ENCODE measurements around the gene NT5C. TPM values are rescaled to one million over a fixed set of nuclear protein-coding genes. Genes with fewer than 3 reads are reported as not detected.

The NT5C gene
- total and polyA plus RNA-seq, 4 experiments from 2014 or later, result 22.4 to 46.6 (median 36.3) TPM

GRCh38 chr17:75082683-75083082 is 48.9 kb downstream of the NT5C start:
- H3K27ac ChIP-seq (ENCODE audit: low read depth, low read length), result no peak overlapping the region
- POLR2A ChIA-PET (ENCODE audit: partially characterized antibody), result interaction anchor here (1.1 kb wide), 1 partner anchor 15 kb away, joined by 3 read pairs; no protein-coding TSS in a partner anchor
- CTCF ChIA-PET (ENCODE audit: partially characterized antibody), result no interaction called here
- H3K36me3 ChIP-seq (ENCODE audit: insufficient read depth, low read length), result no peaks in the 10 kb centered on the region
- no peaks in the 10 kb centered on the region for H3K9me3 ChIP-seq (ENCODE audit: control insufficient read depth in 1 of 2, low read length in 2 of 2)
- Mint-ChIP-seq H3K27me3 (no peaks in the 10 kb centered on the region), H3K9me3 (no peaks in the 10 kb centered on the region), H3K4me3 (no peak overlapping the region), H3K4me1 (peaks cover 15 to 53% (median 29%) of the 10 kb centered on the region in 4 donors), H3K36me3 (no peaks in the 10 kb centered on the region), H3K27ac (peak overlapping the region in 1 of 7 donors; percentile 86)
- intact Hi-C loops (cut with micrococcal nuclease), result no loop called here
- no peak overlapping the region for H3K4me3 ChIP-seq (ENCODE audit: low read length in 2 of 2)
- H3K4me1 ChIP-seq (ENCODE audit: insufficient read depth, low read length), result peaks cover 34% of the 10 kb centered on the region
- no peak for DNase-seq
- no peaks in the 10 kb centered on the region for H3K27me3 ChIP-seq (ENCODE audit: insufficient read depth, low read length)

GRCh38 chr17:75081611-75082540 is 49.7 kb downstream of the NT5C start:
- Mint-ChIP-seq H3K4me1 (peaks cover 11 to 47% (median 26%) of the 10 kb centered on the region in 4 donors), H3K36me3 (no peaks in the 10 kb centered on the region), H3K27me3 (no peaks in the 10 kb centered on the region), H3K9me3 (no peaks in the 10 kb centered on the region), H3K27ac (peak overlapping the region in 1 of 7 donors; percentile 36), H3K4me3 (no peak overlapping the region)
- H3K27me3 ChIP-seq (ENCODE audit: insufficient read depth, low read length), result no peaks in the 10 kb centered on the region
- no peak overlapping the region for H3K4me3 ChIP-seq (ENCODE audit: low read length in 2 of 2)
- H3K9me3 ChIP-seq (ENCODE audit: control insufficient read depth in 1 of 2, low read length in 2 of 2), result no peaks in the 10 kb centered on the region
- H3K36me3 ChIP-seq (ENCODE audit: insufficient read depth, low read length), result no peaks in the 10 kb centered on the region
- ChIA-PET CTCF (ENCODE audit: partially characterized antibody) (interaction anchor here (0.5 to 0.9 kb wide), 2 partner anchors 28 to 87 kb away, joined by 3 read pairs; no protein-coding TSS in a partner anchor), POLR2A (ENCODE audit: partially characterized antibody) (interaction anchor here (0.6 to 1.1 kb wide), 2 partner anchors 14 to 188 kb away, joined by 3 read pairs; no protein-coding TSS in a partner anchor)
- intact Hi-C loops (cut with micrococcal nuclease), result no loop called here
- H3K27ac ChIP-seq (ENCODE audit: low read depth, low read length), result no peak overlapping the region
- no peak for DNase-seq
- peaks cover 33% of the 10 kb centered on the region for H3K4me1 ChIP-seq (ENCODE audit: insufficient read depth, low read length)

Other genes starting within 250 kb of the NT5C start
- not detected for gene FADS6, start 238.1 kb downstream of the NT5C start, total RNA-seq
- gene FADS6, start 238.1 kb downstream of the NT5C start, polyA plus RNA-seq, result not detected
- not detected for gene USH1G, start 208.5 kb downstream of the NT5C start, total RNA-seq
- not detected for gene USH1G, start 208.5 kb downstream of the NT5C start, polyA plus RNA-seq
- not detected for gene OTOP2, start 207.5 kb downstream of the NT5C start, total RNA-seq
- not detected for gene OTOP2, start 207.5 kb downstream of the NT5C start, polyA plus RNA-seq
- not detected for gene OTOP3, start 195.8 kb downstream of the NT5C start, total RNA-seq
- not detected for gene OTOP3, start 195.8 kb downstream of the NT5C start, polyA plus RNA-seq
- gene HID1, start 159.0 kb downstream of the NT5C start, total RNA-seq, result 10 to 100 TPM; 17.5 to 19.5 TPM
- 1 to 10 TPM; 3.0 to 5.1 TPM for gene HID1, start 159.0 kb downstream of the NT5C start, polyA plus RNA-seq
- under 1 TPM; 0.08 to 0.20 TPM for gene CDR2L, start 144.1 kb downstream of the NT5C start, total RNA-seq
- not detected for gene CDR2L, start 144.1 kb downstream of the NT5C start, polyA plus RNA-seq
- gene MRPL58, start 119.1 kb downstream of the NT5C start, total RNA-seq, result 10 to 100 TPM; 22.6 to 26.7 TPM
- 10 to 100 TPM; 56.5 to 62.2 TPM for gene MRPL58, start 119.1 kb downstream of the NT5C start, polyA plus RNA-seq
- 100 to 1,000 TPM; 167 to 171 TPM for gene ATP5PD, start 84.8 kb downstream of the NT5C start, total RNA-seq
- gene ATP5PD, start 84.8 kb downstream of the NT5C start, polyA plus RNA-seq, result 100 to 1,000 TPM; 428 to 552 TPM
- gene KCTD2, start 84.5 kb downstream of the NT5C start, total RNA-seq, result 10 to 100 TPM; 31.1 to 31.7 TPM
- 10 to 100 TPM in 1 of 2 donors, 1 to 10 TPM in 1; 2.3 to 11.6 TPM for gene KCTD2, start 84.5 kb downstream of the NT5C start, polyA plus RNA-seq
- 10 to 100 TPM; 12.5 to 13.9 TPM for gene SLC16A5, start 43.8 kb downstream of the NT5C start, total RNA-seq
- 1 to 10 TPM; 2.9 to 3.7 TPM for gene SLC16A5, start 43.8 kb downstream of the NT5C start, polyA plus RNA-seq
- 10 to 100 TPM; 20.0 to 21.9 TPM for gene ARMC7, start 21.8 kb downstream of the NT5C start, total RNA-seq
- 1 to 10 TPM; 1.3 to 3.5 TPM for gene ARMC7, start 21.8 kb downstream of the NT5C start, polyA plus RNA-seq
- gene JPT1, start 22.8 kb upstream of the NT5C start, total RNA-seq, result 10 to 100 TPM; 37.8 to 38.9 TPM
- 100 to 1,000 TPM; 105 to 130 TPM for gene JPT1, start 22.8 kb upstream of the NT5C start, polyA plus RNA-seq
- gene SUMO2, start 51.2 kb upstream of the NT5C start, total RNA-seq, result 100 to 1,000 TPM; 255 to 264 TPM
- 100 to 1,000 TPM; 302 to 416 TPM for gene SUMO2, start 51.2 kb upstream of the NT5C start, polyA plus RNA-seq
- 100 to 1,000 TPM; 137 to 164 TPM for gene NUP85, start 73.9 kb upstream of the NT5C start, total RNA-seq
- 10 to 100 TPM; 33.4 to 49.1 TPM for gene NUP85, start 73.9 kb upstream of the NT5C start, polyA plus RNA-seq
- gene GGA3, start 129.9 kb upstream of the NT5C start, total RNA-seq, result 100 to 1,000 TPM; 121 to 122 TPM
- 10 to 100 TPM in 1 of 2 donors, 1 to 10 TPM in 1; 7.7 to 25.8 TPM for gene GGA3, start 129.9 kb upstream of the NT5C start, polyA plus RNA-seq
- gene MRPS7, start 130.1 kb upstream of the NT5C start, total RNA-seq, result 10 to 100 TPM; 34.1 to 36.3 TPM
- gene MRPS7, start 130.1 kb upstream of the NT5C start, polyA plus RNA-seq, result 100 to 1,000 TPM; 107 to 150 TPM
- 10 to 100 TPM; 35.8 to 40.2 TPM for gene MIF4GD, start 139.5 kb upstream of the NT5C start, total RNA-seq
- 10 to 100 TPM; 81.7 to 94.3 TPM for gene MIF4GD, start 139.5 kb upstream of the NT5C start, polyA plus RNA-seq
- gene SLC25A19, start 157.7 kb upstream of the NT5C start, total RNA-seq, result 10 to 100 TPM; 19.8 to 21.8 TPM
- gene SLC25A19, start 157.7 kb upstream of the NT5C start, polyA plus RNA-seq, result 10 to 100 TPM; 13.2 to 15.4 TPM